ENCODE results near the gene TP53I11.

TP53I11 gene

DNA sequence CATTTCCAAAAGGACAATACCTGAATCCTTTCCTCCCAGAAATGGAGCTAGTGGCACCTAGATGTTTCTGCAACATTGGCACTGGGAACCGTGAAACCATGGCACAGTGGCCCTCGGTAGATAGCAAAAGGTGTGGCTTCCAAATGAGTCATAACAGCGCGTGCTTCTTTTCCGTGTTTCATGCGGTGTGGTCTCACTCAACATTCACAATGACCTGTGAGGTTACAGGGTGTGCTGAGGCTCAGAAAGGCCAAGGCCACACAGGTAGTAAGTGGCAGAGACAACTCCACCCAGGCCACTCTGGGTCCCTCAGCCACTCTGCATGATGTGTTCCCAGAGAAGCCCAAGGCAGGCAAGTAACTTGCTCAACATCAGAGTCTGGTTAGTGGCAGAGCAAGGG, 67.4 kb downstream of the TP53I11 start:
- ChIA-PET POLR2A (no interaction called here), CTCF (interaction anchor here (0.7 to 1.8 kb wide), 3 partner anchors 8 to 10 kb away, joined by 3 to 5 read pairs (median 4); no protein-coding TSS in a partner anchor)
- DNase-seq (ENCODE audit: low read depth, low spot score): no peak
- TF ChIP-seq CTCF (IDR thresholded peaks at IDR 0.05; ENCODE audit: insufficient read depth, low read length, missing control alignments): no peak
- no peak overlapping the region for H3K4me3 ChIP-seq (ENCODE audit: low read depth, low read length)

Data from AG04449 (cell line).